Gastroesophageal sphincter (tissue), 4 donors: ENCODE data around the gene UBE2N. TPM values are rescaled to one million over a fixed set of nuclear protein-coding genes. Genes with fewer than 3 reads are reported as not detected.

ENCODE experiments used
- ATAC-seq: fragments of 150-250 bp; one replicate; pipeline ENCODE4 v1.9.1; 2016; ENCODE audit warnings: mild to moderate bottlenecking, moderate library complexity
- H3K27ac ChIP-seq, 4 donors: fragments of 200-600 bp; sonication (generic) in 3 of 4; 1 replicate in 3 of 4; 2 replicates in 1 of 4; pipeline ENCODE4 v1.5.1; 2016 to 2019
- H3K27me3 ChIP-seq: fragments of 200-600 bp; sonication (generic); one replicate; pipeline ENCODE4 v1.5.1; 2019
- H3K36me3 ChIP-seq, 2 donors: fragments of 200-600 bp; sonication (generic); one replicate each; pipeline ENCODE4 v1.5.1; 2019; ENCODE audit warnings: control low read depth in 1 of 2
- H3K4me1 ChIP-seq, 3 donors: fragments of 200-600 bp; sonication (generic); 1 replicate in 2 of 3; 2 replicates in 1 of 3; pipeline ENCODE4 v1.5.1; 2016 to 2019; ENCODE audit warnings: control low read depth in 2 of 3
- H3K4me3 ChIP-seq, 2 donors: fragments of 200-600 bp; sonication (generic); one replicate each; pipeline ENCODE4 v1.5.1; 2019; ENCODE audit warnings: mild to moderate bottlenecking in 1 of 2, moderate library complexity in 1 of 2
- H3K9me3 ChIP-seq, 3 donors: fragments of 200-600 bp; sonication (generic); one replicate each; pipeline ENCODE4 v1.5.1; 2017 to 2019; ENCODE audit warnings: control low read depth in 2 of 3
- EP300 ChIP-seq: sonication (generic); formaldehyde crosslinking; IDR thresholded peaks from one replicate; pipeline ENCODE4 v1.6.1; 2017; ENCODE audit warnings: antibody characterized with exemption, mild to moderate bottlenecking
- POLR2A ChIP-seq, 2 donors: fragments of 450-650 bp; IDR thresholded peaks; one replicate each; pipeline ENCODE4 v1.6.1; 2017; ENCODE audit warnings: antibody characterized with exemption in 2 of 2, mild to moderate bottlenecking in 2 of 2, moderate library complexity in 1 of 2
- POLR2AphosphoS5 ChIP-seq: sonication (generic); formaldehyde crosslinking; IDR thresholded peaks from one replicate; pipeline ENCODE4 v1.6.1; 2017; ENCODE audit warnings: antibody characterized with exemption
- WGBS, 2 donors: methylation state at CpG; one replicate each; pipeline ENCODE4 v1.1.5; 2018; ENCODE audit warnings: low coverage in 1 of 2; 5-methylcytosine and 5-hydroxymethylcytosine counted together
- total RNA-seq, 4 donors: library from RNA; depleted of rRNA; stranded (reverse); fragments of >200 nt; gene quantifications; one replicate each; pipeline ENCODE4 v1.1.0, GENCODE V29; 2016
- TF ChIP-seq, protein P1 (sequence below), 4 experiments: fragments of 200-600 bp in 2 of 4; fragments of 450-650 bp in 2 of 4; sonication (generic) in 1 of 4; IDR thresholded peaks; one replicate each; pipeline ENCODE4 v1.5.1; 2017 to 2019; ENCODE audit warnings: antibody characterized with exemption in 4 of 4, mild to moderate bottlenecking in 2 of 4, moderate library complexity in 2 of 4

Gene UBE2N
- total RNA-seq, 4 donors from 2014 or later, result 44.4 to 64.2 (median 53.4) TPM

DNA sequence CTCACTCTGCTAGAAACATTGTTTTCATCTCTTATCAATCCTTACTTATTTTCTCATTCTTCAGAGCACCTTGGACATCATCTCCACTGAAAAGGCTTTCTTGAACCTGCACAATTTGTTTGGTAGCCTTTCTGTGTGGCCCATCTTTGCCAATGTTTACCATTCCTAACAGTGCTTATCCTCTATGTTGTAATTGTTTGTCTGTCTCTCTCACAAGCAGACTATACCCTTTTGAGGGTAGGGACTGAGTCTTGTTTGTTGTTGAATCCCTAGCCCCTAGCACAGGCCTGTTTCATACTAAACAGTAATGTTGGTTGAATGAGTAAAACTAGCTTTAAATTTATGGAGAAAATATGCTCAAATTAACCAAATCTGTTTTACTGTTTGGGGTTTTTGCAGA, 34.8 kb upstream of the UBE2N start:
- H3K4me3 ChIP-seq, result no peak overlapping the region
- H3K27ac ChIP-seq, result no peak overlapping the region
- peaks cover 0 to 96% of the 10 kb centered on the region in 2 donors for H3K36me3 ChIP-seq
- H3K9me3 ChIP-seq, result no peaks in the 10 kb centered on the region
- ATAC-seq, result no peak
- TF ChIP-seq POLR2A (IDR thresholded peaks at IDR 0.05) (no peak), POLR2AphosphoS5 (no peak), EP300 (no peak)
- TF ChIP-seq, protein P1, sequence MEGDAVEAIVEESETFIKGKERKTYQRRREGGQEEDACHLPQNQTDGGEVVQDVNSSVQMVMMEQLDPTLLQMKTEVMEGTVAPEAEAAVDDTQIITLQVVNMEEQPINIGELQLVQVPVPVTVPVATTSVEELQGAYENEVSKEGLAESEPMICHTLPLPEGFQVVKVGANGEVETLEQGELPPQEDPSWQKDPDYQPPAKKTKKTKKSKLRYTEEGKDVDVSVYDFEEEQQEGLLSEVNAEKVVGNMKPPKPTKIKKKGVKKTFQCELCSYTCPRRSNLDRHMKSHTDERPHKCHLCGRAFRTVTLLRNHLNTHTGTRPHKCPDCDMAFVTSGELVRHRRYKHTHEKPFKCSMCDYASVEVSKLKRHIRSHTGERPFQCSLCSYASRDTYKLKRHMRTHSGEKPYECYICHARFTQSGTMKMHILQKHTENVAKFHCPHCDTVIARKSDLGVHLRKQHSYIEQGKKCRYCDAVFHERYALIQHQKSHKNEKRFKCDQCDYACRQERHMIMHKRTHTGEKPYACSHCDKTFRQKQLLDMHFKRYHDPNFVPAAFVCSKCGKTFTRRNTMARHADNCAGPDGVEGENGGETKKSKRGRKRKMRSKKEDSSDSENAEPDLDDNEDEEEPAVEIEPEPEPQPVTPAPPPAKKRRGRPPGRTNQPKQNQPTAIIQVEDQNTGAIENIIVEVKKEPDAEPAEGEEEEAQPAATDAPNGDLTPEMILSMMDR (IDR thresholded peaks at IDR 0.05), result no peak
- no peaks in the 10 kb centered on the region for H3K27me3 ChIP-seq
- peaks cover 0 to 3% (median 0%) of the 10 kb centered on the region in 3 donors for H3K4me1 ChIP-seq

DNA sequence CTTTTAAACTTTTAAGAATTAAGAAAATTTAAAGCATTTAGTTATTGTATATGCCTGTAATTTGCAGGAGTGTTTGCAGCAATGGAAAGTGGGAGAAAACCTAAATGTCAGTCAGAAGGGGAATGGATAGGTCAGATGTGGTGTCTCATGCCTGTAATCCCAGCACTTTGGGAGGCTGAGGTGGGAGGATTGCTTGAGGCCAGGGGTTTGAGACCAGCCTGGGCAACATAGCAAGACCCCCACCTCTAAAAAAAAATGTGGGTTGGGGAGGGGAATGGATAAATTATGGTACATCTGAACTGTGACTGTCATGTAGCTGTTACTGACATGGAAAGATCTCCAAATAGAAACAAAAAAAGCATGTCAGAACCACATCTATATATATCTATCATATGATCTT, 27.6 kb upstream of the UBE2N start:
- H3K36me3 ChIP-seq, result peaks cover 0 to 39% of the 10 kb centered on the region in 2 donors
- H3K9me3 ChIP-seq, result no peaks in the 10 kb centered on the region
- H3K4me1 ChIP-seq, result peaks cover 0 to 33% (median 6%) of the 10 kb centered on the region in 3 donors
- H3K4me3 ChIP-seq, result no peak overlapping the region
- TF ChIP-seq POLR2AphosphoS5 (no peak), POLR2A (IDR thresholded peaks at IDR 0.05) (no peak), EP300 (no peak)
- TF ChIP-seq, protein P1 (IDR thresholded peaks at IDR 0.05), result no peak
- no peak overlapping the region for H3K27ac ChIP-seq
- no peaks in the 10 kb centered on the region for H3K27me3 ChIP-seq
- no peak for ATAC-seq

DNA sequence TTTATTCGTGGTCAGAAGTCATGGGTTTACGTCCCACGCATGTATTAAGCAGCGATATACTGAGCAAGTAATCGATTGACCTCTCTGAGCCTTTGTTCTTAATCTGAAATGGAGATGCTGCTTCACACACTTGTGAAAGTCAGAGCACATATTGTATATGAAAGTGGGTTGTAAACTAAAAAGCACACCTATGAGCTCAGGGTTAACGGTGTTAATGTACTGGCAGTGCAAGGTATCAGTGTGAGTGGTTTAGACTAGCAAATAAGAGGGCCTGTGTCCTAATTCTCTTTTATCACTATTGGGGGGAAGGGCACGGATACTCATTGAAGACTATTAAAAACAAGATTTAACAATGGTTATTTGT, 26.2 kb upstream of the UBE2N start:
- Histone ChIP-seq H3K9me3 (no peaks in the 10 kb centered on the region), H3K4me3 (peak overlapping the region; percentile 68), H3K36me3 (peaks cover 0 to 25% of the 10 kb centered on the region in 2 donors), H3K4me1 (peaks cover 0 to 33% (median 6%) of the 10 kb centered on the region in 3 donors), H3K27ac (peak overlapping the region in 3 of 4 donors; percentile 88 to 97 (median 93)), H3K27me3 (no peaks in the 10 kb centered on the region)
- 5 to 6% methylated on average over 4 to 7 of the region's 7 CpGs for WGBS, 2 donors
- TF ChIP-seq POLR2A (IDR thresholded peaks at IDR 0.05), result no peak
- TF ChIP-seq POLR2AphosphoS5, result no peak
- no peak for TF ChIP-seq EP300
- TF ChIP-seq, protein P1 (IDR thresholded peaks at IDR 0.05), result no peak
- ATAC-seq, result no peak

DNA sequence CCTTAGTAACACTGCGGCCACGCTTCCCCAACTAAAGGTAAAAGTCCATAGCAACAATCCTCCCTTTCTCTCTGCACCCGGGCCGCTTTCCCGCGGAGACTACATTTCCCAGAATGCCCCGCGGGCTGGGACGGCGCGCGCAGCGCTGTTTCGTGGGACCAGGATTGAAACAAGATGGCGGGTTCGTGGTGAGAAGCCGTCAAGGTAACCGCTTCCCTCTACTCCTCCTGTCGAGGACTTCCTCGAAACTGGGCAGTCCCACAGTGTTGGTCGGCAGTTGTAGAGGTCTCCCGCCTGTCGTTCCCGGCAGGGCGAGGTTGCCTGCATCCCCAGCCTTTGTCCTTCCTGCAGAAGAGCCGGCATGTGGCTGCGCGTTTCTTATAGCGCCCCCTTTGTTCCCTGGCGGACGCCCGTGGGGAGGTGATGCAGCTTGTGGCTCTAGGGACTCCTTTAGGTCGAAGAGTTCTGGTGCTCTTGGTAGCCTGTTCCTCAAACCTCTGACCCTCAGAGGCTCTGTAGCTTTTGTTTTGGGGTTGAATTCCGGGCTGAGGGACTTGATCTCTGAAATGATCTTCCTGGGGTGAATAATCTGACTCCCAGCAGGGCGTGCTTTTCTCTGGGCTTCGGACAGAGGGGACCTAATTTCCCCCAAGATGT, 25.7 kb upstream of the UBE2N start, which contains the start of gene MRPL42:
Gene MRPL42 (plus strand): TSS at position 164 of the 657 bp plus-strand sequence. CDS start 1,772 bp downstream, outside the sequence.
- H3K4me1 ChIP-seq, result peaks cover 0 to 33% (median 6%) of the 10 kb centered on the region in 3 donors
- H3K27me3 ChIP-seq, result no peaks in the 10 kb centered on the region
- H3K9me3 ChIP-seq, result no peaks in the 10 kb centered on the region
- H3K4me3 ChIP-seq, result peak within 1 kb of the TSS; percentile 68
- H3K36me3 ChIP-seq, result peaks cover 0 to 24% of the 10 kb centered on the region in 2 donors
- TF ChIP-seq POLR2AphosphoS5 (peak; percentile 64), EP300 (no peak), POLR2A (IDR thresholded peaks at IDR 0.05) (peak; percentile 39 to 48)
- TF ChIP-seq, protein P1 (IDR thresholded peaks at IDR 0.05), result peak; percentile 33 to 89 (median 68)
- peak; percentile 97 for ATAC-seq
- H3K27ac ChIP-seq, result peak within 1 kb of the TSS; percentile 16 to 97 (median 90)
- WGBS, 2 donors, result 0 to 1% methylated on average over 12 to 26 of the region's 36 CpGs
